Aorta (tissue), 5 donors: ENCODE data around the gene SPRED2. TPM values are rescaled to one million over a fixed set of nuclear protein-coding genes. Genes with fewer than 3 reads are reported as not detected.

Experiments used
- ATAC-seq: fragments of 200-7000 bp; cut with Tn5 transposase; one replicate; pipeline ENCODE4 v1.9.1; 2022; ENCODE audit warnings: moderate library complexity; ENCODE audit not compliant: low FRiP score
- DNase-seq, 2 donors: peaks; one replicate each; pipeline ENCODE4 v3.0.0-alpha.2; 2020
- H3K27ac ChIP-seq, 2 donors: one replicate each; pipeline ENCODE4 v1.5.1; 2013; ENCODE audit warnings: low read length in 2 of 2, mild to moderate bottlenecking in 2 of 2, moderate library complexity in 2 of 2, control low read depth in 1 of 2, inconsistent platforms in 1 of 2, low read depth in 1 of 2
- H3K27me3 ChIP-seq, 2 donors: one replicate each; pipeline ENCODE4 v1.6.1; 2013; ENCODE audit warnings: control low read depth in 1 of 2, low read length in 1 of 2, mild to moderate bottlenecking in 1 of 2, moderate library complexity in 1 of 2; ENCODE audit not compliant: insufficient read depth in 2 of 2, control insufficient read depth in 1 of 2
- H3K36me3 ChIP-seq, 2 donors: one replicate each; pipeline ENCODE4 v1.6.1; 2013; ENCODE audit warnings: control low read depth in 1 of 2, low read length in 1 of 2, mild to moderate bottlenecking in 1 of 2; ENCODE audit not compliant: insufficient read depth in 2 of 2, control insufficient read depth in 1 of 2
- H3K4me1 ChIP-seq, 2 donors: one replicate each; pipeline ENCODE4 v1.6.1; 2013; ENCODE audit warnings: low read length in 2 of 2, control low read depth in 1 of 2, mild to moderate bottlenecking in 1 of 2, moderate library complexity in 1 of 2; ENCODE audit not compliant: insufficient read depth in 2 of 2, control insufficient read depth in 1 of 2
- H3K4me3 ChIP-seq, 2 donors: one replicate each; pipeline ENCODE4 v1.5.1; 2013; ENCODE audit warnings: low read length in 2 of 2, control low read depth in 1 of 2, mild to moderate bottlenecking in 1 of 2
- H3K9me3 ChIP-seq: one replicate; pipeline ENCODE4 v1.6.1; 2013; ENCODE audit warnings: mild to moderate bottlenecking, low read length; ENCODE audit not compliant: control insufficient read depth
- WGBS, 2 donors: extraction: QIAGEN DNeasy Blood & Tissue Kit; methylation state at CpG; one replicate each; pipeline ENCODE4 v1.1.7; 2013; 5-methylcytosine and 5-hydroxymethylcytosine counted together
- intact Hi-C, 2 donors: fragments of 100-400 bp; cut with DNase I; formaldehyde crosslinking; loops; one replicate each; pipeline versions ENCODE4 v1.14.2 to v1.15.0; 2022
- polyA plus RNA-seq, 2 donors: library from polyadenylated mRNA; stranded (reverse); fragments of 200-250 nt; gene quantifications; one replicate each; pipeline ENCODE4 v1.2.3, GENCODE V29; 2013
- total RNA-seq, 2 donors: library from RNA; stranded (reverse); fragmentation: NEBNext Ultra II Directional; extraction: Animal tissue kit (Norgen Biotek cat#: 25700); gene quantifications; one replicate each; pipeline ENCODE4 v1.2.1, GENCODE V29; 2021
- donor health status: healthy with polysubstance abuse.
- donor health status: Bipolar disorder and iron deficiency.
- donor health status: DM: no; HTN: no; CAD: no.
- donor health status: DM: no; HTN: no; CAD: no.
- donor health status: DM: yes; HTN: yes; CAD: no.

SPRED2 gene
- total and polyA plus RNA-seq, 4 donors: 9.9 to 38.3 (median 28.1) TPM

DNA sequence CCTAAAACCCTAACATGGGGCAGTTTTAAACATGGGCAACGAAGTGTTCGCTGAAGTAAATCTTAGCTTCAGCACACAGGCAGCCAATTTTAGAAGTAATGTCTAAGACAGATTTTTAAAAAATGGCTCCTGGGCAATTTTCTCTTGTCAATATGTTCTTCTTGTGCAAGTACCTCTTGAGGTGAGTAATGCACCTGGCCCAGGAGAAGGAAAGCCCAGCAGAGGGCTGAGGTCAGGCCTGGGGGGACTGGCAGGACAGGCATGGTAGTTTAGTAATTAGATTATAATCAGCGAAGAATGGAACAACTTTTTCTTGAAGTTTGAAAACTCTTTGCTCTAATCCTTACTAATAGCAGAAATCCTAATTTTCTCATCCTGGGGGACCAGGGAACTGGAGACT, 77.6 kb downstream of the SPRED2 start:
- Histone ChIP-seq H3K36me3 (no peaks in the 10 kb centered on the region), H3K4me1 (peaks cover 0 to 19% of the 10 kb centered on the region in 2 donors), H3K27me3 (no peaks in the 10 kb centered on the region), H3K27ac (no peak overlapping the region), H3K4me3 (no peak overlapping the region), H3K9me3 (no peaks in the 10 kb centered on the region)
- DNase-seq (no peak), ATAC-seq (no peak)
- 99% methylated on average over 3 of the region's 3 CpGs for WGBS, 2 donors
- intact Hi-C loops: no loop called here

- Histone ChIP-seq H3K9me3 (no peaks in the 10 kb centered on the region), H3K27ac (no peak overlapping the region), H3K27me3 (no peaks in the 10 kb centered on the region), H3K36me3 (no peaks in the 10 kb centered on the region), H3K4me3 (no peak overlapping the region), H3K4me1 (peaks cover 2 to 17% of the 10 kb centered on the region in 2 donors)
- WGBS, 2 donors: 89 to 90% methylated on average over 5 of the region's 5 CpGs
- no peak for ATAC-seq
- peak in 1 of 2 donors; percentile 56 for DNase-seq
- intact Hi-C loops: no loop called here
Observed at GRCh38 chr2:65353927-65354326, 78.5 kb downstream of the SPRED2 start.

- DNase-seq (no peak), ATAC-seq (no peak)
- H3K4me1 ChIP-seq: peaks cover 2 to 9% of the 10 kb centered on the region in 2 donors
- no peak overlapping the region for H3K27ac ChIP-seq
- WGBS, 2 donors: 94 to 95% methylated on average over 4 of the region's 4 CpGs
- no peaks in the 10 kb centered on the region for H3K27me3 ChIP-seq
- H3K4me3 ChIP-seq: no peak overlapping the region
- no peaks in the 10 kb centered on the region for H3K9me3 ChIP-seq
- intact Hi-C loops: no loop called here
- H3K36me3 ChIP-seq: no peaks in the 10 kb centered on the region
Observed at GRCh38 chr2:65353046-65353445, 79.4 kb downstream of the SPRED2 start.

DNA sequence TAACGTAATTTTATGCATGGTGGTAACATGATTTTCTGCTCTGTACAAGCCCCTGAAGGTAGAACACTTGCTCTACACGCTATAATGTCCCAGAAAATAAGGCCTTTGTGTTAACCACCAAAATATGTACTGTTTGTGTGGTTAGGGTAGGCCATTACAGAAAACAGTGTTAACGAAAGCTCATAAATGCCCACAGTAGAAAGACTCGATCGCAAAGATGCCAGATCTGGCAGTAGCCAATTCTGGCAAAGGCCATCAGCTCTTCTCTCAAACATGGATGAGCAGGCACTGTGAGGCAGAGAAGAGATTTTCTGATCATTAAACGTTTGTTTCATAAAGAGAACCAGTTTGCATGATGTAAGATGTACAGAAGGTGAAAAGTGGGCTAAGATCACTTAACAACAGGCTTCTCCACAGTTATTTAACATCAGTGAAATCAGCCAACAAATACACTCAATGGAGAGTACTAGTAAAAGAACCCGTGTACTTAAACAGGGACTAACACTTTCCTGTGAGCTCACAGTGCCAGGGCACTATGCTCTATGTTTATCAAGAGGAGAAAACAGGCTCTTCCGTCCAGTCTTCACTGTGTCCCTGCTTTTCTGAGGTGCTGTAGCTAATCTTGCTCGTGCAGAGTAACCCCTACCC, 80.3 kb downstream of the SPRED2 start:
- Histone ChIP-seq H3K36me3 (no peaks in the 10 kb centered on the region), H3K27me3 (no peaks in the 10 kb centered on the region), H3K4me3 (no peak overlapping the region), H3K4me1 (peaks cover 2 to 9% of the 10 kb centered on the region in 2 donors), H3K9me3 (no peaks in the 10 kb centered on the region), H3K27ac (no peak overlapping the region)
- DNase-seq: no peak
- intact Hi-C loops: no loop called here
- WGBS, 2 donors: 69 to 73% methylated on average over 9 of the region's 9 CpGs
- ATAC-seq: no peak

GRCh38 chr2:65351234-65351947, 81.0 kb downstream of the SPRED2 start:
- H3K27me3 ChIP-seq: no peaks in the 10 kb centered on the region
- ATAC-seq: peak; percentile 61
- H3K9me3 ChIP-seq: no peaks in the 10 kb centered on the region
- peak in 1 of 2 donors; percentile 64 for DNase-seq
- H3K4me3 ChIP-seq: no peak overlapping the region
- H3K4me1 ChIP-seq: peaks cover 2 to 9% of the 10 kb centered on the region in 2 donors
- 34 to 36% methylated on average over 10 of the region's 10 CpGs for WGBS, 2 donors
- no peak overlapping the region for H3K27ac ChIP-seq
- intact Hi-C loops: no loop called here
- no peaks in the 10 kb centered on the region for H3K36me3 ChIP-seq

DNA sequence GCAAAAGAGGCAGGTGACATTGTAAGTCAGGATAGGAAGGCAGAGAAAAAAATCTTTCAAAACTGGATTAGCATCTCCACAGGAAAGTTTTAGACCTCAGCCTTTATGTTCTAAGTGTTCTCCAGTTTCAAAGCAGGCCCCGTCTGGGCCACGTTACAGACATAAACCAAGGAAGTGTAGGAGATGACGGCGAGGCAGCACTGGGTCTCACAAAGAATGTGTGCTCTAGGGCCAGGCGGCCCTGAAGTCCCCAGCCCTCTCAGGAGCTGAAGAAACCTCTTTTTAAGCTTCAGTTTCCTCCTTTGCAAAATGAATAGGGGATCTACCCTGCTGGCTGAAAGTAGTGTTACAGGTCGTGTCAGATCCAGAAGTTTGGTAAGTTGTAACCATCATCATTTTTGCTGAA, 81.7 kb downstream of the SPRED2 start:
- H3K36me3 ChIP-seq: no peaks in the 10 kb centered on the region
- 56 to 57% methylated on average over 6 of the region's 6 CpGs for WGBS, 2 donors
- no peaks in the 10 kb centered on the region for H3K27me3 ChIP-seq
- no peaks in the 10 kb centered on the region for H3K9me3 ChIP-seq
- intact Hi-C loops: no loop called here
- ATAC-seq (no peak), DNase-seq (no peak)
- H3K4me3 ChIP-seq: no peak overlapping the region
- H3K27ac ChIP-seq: no peak overlapping the region
- H3K4me1 ChIP-seq: peaks cover 2 to 9% of the 10 kb centered on the region in 2 donors

DNA sequence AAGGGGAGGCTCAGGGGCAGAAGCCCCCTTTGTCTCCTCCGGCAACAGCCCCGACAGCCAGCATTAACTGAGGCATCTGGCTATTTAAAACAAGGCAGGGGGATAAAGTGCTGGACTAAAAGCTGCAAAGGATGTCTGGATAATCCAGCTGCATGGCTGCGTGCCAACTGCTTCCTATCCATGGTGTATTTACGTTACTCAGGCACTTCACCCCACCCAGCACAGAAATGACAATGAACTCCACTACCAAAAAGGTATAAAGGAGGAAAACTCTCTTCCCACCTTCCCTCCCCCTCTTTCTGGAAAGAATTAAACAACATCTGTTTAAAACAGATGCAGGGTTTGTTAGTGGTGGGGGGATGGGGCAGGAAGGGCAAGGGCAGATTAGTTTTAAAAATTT, 82.5 kb downstream of the SPRED2 start:
- peak; percentile 59 to 83 for DNase-seq
- Histone ChIP-seq H3K4me3 (no peak overlapping the region), H3K27ac (no peak overlapping the region), H3K4me1 (peaks cover 2 to 9% of the 10 kb centered on the region in 2 donors), H3K9me3 (no peaks in the 10 kb centered on the region), H3K36me3 (no peaks in the 10 kb centered on the region), H3K27me3 (no peaks in the 10 kb centered on the region)
- WGBS, 2 donors: 37 to 40% methylated on average over 4 of the region's 4 CpGs
- intact Hi-C loops: no loop called here
- no peak for ATAC-seq

- Histone ChIP-seq H3K4me3 (no peak overlapping the region), H3K9me3 (no peaks in the 10 kb centered on the region), H3K36me3 (no peaks in the 10 kb centered on the region), H3K27me3 (no peaks in the 10 kb centered on the region), H3K4me1 (peaks cover 2 to 9% of the 10 kb centered on the region in 2 donors), H3K27ac (no peak overlapping the region)
- ATAC-seq (no peak), DNase-seq (no peak)
- intact Hi-C loops: no loop called here
- WGBS, 2 donors: 96 to 98% methylated on average over 2 of the region's 2 CpGs
Observed at GRCh38 chr2:65347913-65348312, 84.5 kb downstream of the SPRED2 start.

DNA sequence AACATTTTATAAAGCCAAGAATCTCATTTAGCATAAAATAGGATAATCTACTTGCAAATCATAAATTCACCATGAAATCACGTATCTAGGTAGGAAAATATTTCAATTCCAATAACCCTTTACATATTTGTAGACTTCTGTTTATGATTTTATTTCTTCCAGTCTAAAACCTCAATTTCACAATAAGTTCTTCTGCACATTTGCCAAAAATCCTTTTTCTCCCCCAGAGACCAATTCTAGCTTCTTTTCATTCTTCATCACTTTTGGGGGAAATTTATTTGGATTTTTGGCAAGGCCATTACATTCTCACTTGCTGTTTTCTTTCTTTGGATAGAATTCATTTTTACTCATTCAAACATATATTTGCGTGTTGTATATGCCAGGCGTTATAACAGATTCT, 86.8 kb downstream of the SPRED2 start:
- H3K4me3 ChIP-seq: no peak overlapping the region
- no peaks in the 10 kb centered on the region for H3K27me3 ChIP-seq
- no peaks in the 10 kb centered on the region for H3K9me3 ChIP-seq
- WGBS, 2 donors: 90 to 91% methylated on average over 3 of the region's 3 CpGs
- ATAC-seq: no peak
- no peaks in the 10 kb centered on the region for H3K36me3 ChIP-seq
- H3K27ac ChIP-seq: no peak overlapping the region
- peaks cover 2 to 9% of the 10 kb centered on the region in 2 donors for H3K4me1 ChIP-seq
- DNase-seq: no peak
- intact Hi-C loops: no loop called here
